Stimulated activated CD4-positive, alpha-beta T cell treated with anti-CD3 and anti-CD28 coated beads, Interleukin-4, amount 100 ng/mL, for 48 hours (primary cell): ENCODE measurements around the gene SFT2D2.
A peak's percentile ranks its signal among the peaks of the same experiment; 100 is the strongest.
"Not testable (repeated sequence)": the region's sequence is repeated elsewhere in the genome, so short reads cannot be mapped to it uniquely, and the experiment has no call there.

Experiments
- DNase-seq, 2 donors: peaks; one replicate each; pipeline ENCODE4 v3.0.0-alpha.2; 2020; ENCODE audit warnings: low read depth in 2 of 2

SFT2D2 gene

GRCh38 chr1:168225476-168226190 lies at the start of gene SFT2D2:
TSS of gene SFT2D2 (plus strand) at chr1:168226004. CDS start at chr1:168226080, 76 bp downstream.
- peak; percentile 68 to 75 for DNase-seq

- no peak for DNase-seq
These were observed 47.6 kb upstream of the SFT2D2 start for GRCh38 chr1:168178227-168178637.

- peak; percentile 90 to 95 for DNase-seq
These were observed 47.0 kb upstream of the SFT2D2 start, which contains the start of gene TIPRL for GRCh38 chr1:168178638-168179437. TSS of gene TIPRL (plus strand) at chr1:168178962. CDS start at chr1:168179078, 116 bp downstream.

GRCh38 chr1:168179438-168180147 lies 46.2 kb upstream of the SFT2D2 start:
- peak in 1 of 2 donors; percentile 1 for DNase-seq

- DNase-seq, result no peak
These were observed 45.7 kb upstream of the SFT2D2 start for GRCh38 chr1:168180148-168180524.

DNA sequence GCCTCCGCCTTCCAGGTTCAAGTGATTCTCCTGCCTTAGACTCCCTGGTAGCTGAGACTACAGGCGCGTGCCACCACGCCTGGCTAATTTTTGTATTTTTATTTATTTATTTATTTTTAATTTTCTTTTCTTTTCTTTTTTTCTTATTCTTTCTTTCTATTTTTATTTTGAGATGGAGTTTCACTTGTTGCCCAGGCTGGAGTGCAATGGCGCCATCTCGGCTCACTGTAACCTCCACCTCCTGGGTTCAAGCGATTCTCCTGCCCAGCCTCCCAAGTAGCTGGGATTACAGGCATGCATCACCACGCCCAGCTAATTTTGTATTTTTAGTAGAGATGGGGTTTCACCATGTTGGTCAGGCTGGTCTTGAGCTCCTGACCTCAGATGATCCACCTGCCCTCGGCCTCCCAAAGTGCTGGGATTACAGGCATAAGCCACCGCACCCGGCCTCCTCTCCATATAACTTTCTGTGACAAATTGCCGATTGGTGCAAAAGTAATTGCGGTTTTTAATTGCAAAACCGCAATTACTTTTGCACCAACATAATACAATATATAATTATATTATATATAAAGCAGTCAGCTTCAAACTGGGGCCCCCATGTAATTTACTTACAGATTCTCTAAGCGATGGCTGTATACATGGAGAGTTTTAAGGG lies 44.6 kb upstream of the SFT2D2 start:
- not testable (repeated sequence) for DNase-seq

GRCh38 chr1:168187177-168187576 lies 38.6 kb upstream of the SFT2D2 start:
- no peak for DNase-seq

- DNase-seq, result no peak
These were observed 35.4 kb upstream of the SFT2D2 start for GRCh38 chr1:168190403-168190802.

- DNase-seq, result no peak
These were observed 30.3 kb upstream of the SFT2D2 start for GRCh38 chr1:168195199-168196135.

GRCh38 chr1:168199056-168199455 lies 26.7 kb upstream of the SFT2D2 start:
- no peak for DNase-seq

DNA sequence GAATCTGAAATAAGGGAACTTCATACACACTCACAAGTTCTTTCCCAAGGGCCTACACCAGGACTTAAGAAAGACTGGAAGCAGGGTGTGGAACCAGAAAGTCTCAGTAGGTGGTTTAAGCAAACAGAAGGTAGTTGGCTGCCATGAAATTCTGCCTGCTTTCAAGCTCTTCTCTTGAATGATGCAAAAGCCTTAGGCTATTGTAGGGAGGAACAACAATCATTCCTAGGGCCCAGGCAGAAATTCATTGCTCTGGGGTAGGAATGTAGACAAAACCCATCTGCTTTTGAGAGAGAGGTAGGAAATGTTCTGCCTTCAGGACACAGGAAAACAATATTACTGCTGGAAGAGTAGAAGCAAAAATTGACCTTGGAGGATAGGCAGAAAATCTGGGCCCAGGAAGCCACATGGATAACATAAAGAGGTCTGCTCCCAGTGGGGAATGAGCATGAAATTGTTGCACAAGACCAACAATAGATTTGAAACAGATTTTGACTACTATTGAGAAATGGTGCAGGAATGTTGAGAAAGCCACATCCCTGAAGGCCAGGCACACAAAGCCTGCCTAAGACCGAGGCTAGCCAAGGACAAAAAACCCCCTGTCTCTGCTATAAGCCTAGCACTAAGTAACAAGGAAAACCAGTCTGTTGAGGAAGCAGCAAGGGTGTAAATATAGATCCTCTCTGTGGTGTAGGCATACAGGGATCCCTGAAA lies 22.7 kb upstream of the SFT2D2 start:
- no peak for DNase-seq

- DNase-seq, result no peak
These were observed 19.7 kb upstream of the SFT2D2 start for GRCh38 chr1:168206111-168206510.

DNA sequence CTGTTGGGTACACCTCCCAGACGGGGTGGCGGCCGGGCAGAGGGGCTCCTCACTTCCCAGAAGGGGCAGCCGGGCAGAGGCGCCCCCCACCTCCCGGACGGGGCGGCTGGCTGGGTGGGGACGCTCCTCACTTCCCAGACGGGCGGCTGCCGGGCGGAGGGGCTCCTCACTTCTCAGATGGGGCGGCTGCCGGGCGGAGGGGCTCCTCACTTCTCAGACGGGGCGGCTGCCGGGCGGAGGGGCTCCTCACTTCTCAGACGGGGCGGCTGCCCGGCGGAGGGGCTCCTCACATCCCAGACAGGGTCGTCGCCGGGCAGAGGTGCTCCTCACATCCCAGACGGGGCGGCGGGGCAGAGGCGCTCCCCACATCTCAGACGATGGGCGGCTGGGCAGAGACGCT lies 18.1 kb upstream of the SFT2D2 start:
- not testable (repeated sequence) for DNase-seq

GRCh38 chr1:168210312-168210711 lies 15.5 kb upstream of the SFT2D2 start:
- DNase-seq, result no peak

GRCh38 chr1:168213349-168213748 lies 12.5 kb upstream of the SFT2D2 start:
- DNase-seq, result no peak

DNA sequence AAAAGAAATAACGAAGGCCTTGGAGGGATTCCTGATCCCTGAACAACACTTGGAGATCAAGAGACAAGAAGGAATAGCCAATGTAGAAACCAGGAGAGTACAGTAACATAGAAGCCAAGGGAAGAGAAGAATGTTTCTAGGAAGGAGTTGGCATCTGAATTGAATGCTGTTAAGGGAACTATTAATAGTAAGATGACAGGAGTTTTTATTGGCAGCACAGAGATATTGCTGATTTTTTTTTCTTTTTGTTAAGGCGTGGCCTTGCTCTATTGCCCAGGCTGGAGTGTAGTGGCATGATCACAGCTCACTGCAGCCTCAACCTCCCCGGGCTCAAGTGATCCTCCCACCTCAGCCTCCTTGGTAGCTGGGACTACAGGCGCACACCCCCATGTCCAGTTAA lies 9.6 kb upstream of the SFT2D2 start:
- no peak for DNase-seq

- DNase-seq, result no peak
These were observed 8.1 kb upstream of the SFT2D2 start for GRCh38 chr1:168217664-168218063.

DNA sequence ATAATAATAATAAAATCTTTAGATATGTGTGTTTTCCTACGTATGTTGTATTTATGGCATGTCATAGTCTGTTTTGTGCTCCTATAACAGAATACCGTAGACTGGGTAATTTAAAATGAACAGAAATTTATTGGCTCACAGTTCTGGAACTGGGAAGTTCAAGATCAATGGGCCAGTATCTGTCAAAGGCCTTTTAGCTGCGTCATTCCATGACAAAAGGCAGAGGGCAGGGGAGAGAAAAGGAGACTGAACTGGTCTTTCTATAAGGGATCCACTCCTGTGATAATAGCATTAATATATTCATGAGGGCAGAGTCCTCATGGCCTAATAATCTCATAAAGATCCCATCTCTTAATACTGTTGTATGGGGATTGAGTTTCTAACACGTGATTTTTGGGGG lies 7.1 kb upstream of the SFT2D2 start:
- no peak for DNase-seq

GRCh38 chr1:168220470-168220871 lies 5.3 kb upstream of the SFT2D2 start:
- DNase-seq, result no peak

GRCh38 chr1:168221275-168221674 lies 4.5 kb upstream of the SFT2D2 start:
- no peak for DNase-seq
